Measurements from ENCODE around the gene HTRA1. TPM values are rescaled to one million over a fixed set of nuclear protein-coding genes. Genes with fewer than 3 reads are reported as not detected.

The HTRA1 gene
- total and polyA plus RNA-seq, 10 of the 15 experiments (the other 5 are each of a cell fraction or from before 2014, with no cell fraction given): 0.13 TPM; not detected in 9

- Histone ChIP-seq H3K9me3 (replicated peaks; ENCODE audit: control insufficient read depth, insufficient read depth, low read length) (no peaks in the 10 kb centered on the region), H3K36me3 (ENCODE audit: control insufficient read depth in 2 of 2, insufficient read depth in 2 of 2, low read length in 1 of 2) (no peaks in the 10 kb centered on the region), H3K79me2 (ENCODE audit: control insufficient read depth, insufficient read depth, low read length) (no peaks in the 10 kb centered on the region), H3K9ac (ENCODE audit: control insufficient read depth, insufficient read depth, low read length) (no peak overlapping the region), H4K20me1 (ENCODE audit: control insufficient read depth, insufficient read depth) (no peaks in the 10 kb centered on the region), H3K4me1 (ENCODE audit: control insufficient read depth, insufficient read depth, low read length) (no peaks in the 10 kb centered on the region), H3K4me3 (no peak overlapping the region), H2AFZ (ENCODE audit: control insufficient read depth, low read depth, low read length) (no peak overlapping the region), H3K4me2 (ENCODE audit: control insufficient read depth, insufficient read depth) (no peak overlapping the region), H3K27me3 (replicated peaks in 1 of 2; ENCODE audit: control insufficient read depth in 2 of 2, insufficient read depth in 2 of 2, low read length in 1 of 2) (no peaks in the 10 kb centered on the region; a peak in 2 of 4 replicates), H3K27ac (ENCODE audit: control insufficient read depth, insufficient read depth) (no peak overlapping the region)
- BruUV-seq (replicated peaks): no TSS peak
- no peak for FAIRE-seq
- POLR2A ChIA-PET: interaction anchor here (0.7 kb wide), 1 partner anchor 833 kb away, joined by 3 read pairs; no protein-coding TSS in a partner anchor
- WGBS (ENCODE audit: insufficient coverage, insufficient replicate concordance, low lambda C conversion rate, missing lambda C conversion rate): 0% methylated on average over 4 of the region's 4 CpGs
- RAD21 ChIA-PET (ENCODE audit: unreplicated experiment): no interaction called here
- TF ChIP-seq PKNOX1 (IDR thresholded peaks at IDR 0.05) (no peak), ATF7 (IDR thresholded peaks at IDR 0.05; ENCODE audit: low read depth) (no peak), NFYA (IDR thresholded peaks at IDR 0.05; ENCODE audit: borderline replicate concordance, low read depth, low read length) (no peak), DPF2 (IDR thresholded peaks at IDR 0.05) (no peak), NR2C2 (IDR thresholded peaks at IDR 0.05; ENCODE audit: borderline replicate concordance, control insufficient read depth, insufficient read length, low read depth) (no peak), MAX (IDR thresholded peaks at IDR 0.05; ENCODE audit: low read depth, low read length) (no peak), BCL3 (IDR thresholded peaks at IDR 0.05; ENCODE audit: borderline replicate concordance, insufficient read depth, low read depth, low read length, poor library complexity, severe bottlenecking) (no peak)
- ATAC-seq: no peak
- in situ Hi-C loops (cut with MboI): no loop called here
- no peak for DNase-seq (ENCODE audit: low read depth, low spot score)
- CTCF ChIA-PET: interaction anchor here (0.8 kb wide), 1 partner anchor 52 kb away, joined by 3 read pairs; no protein-coding TSS in a partner anchor
- SMC1A ChIA-PET (ENCODE audit: uncharacterized antibody, unreplicated experiment): interaction anchor here (0.6 to 1.5 kb wide), 3 partner anchors 10 to 372 kb away, joined by 3 read pairs; no protein-coding TSS in a partner anchor
- intact Hi-C loops (cut with micrococcal nuclease; ENCODE audit: unreplicated experiment): no loop called here
Observed at GRCh38 chr10:122513053-122513452, 51.7 kb downstream of the HTRA1 start.

Data from GM12878 (cell line).